ENCODE data around the gene RALBP1.

DNA sequence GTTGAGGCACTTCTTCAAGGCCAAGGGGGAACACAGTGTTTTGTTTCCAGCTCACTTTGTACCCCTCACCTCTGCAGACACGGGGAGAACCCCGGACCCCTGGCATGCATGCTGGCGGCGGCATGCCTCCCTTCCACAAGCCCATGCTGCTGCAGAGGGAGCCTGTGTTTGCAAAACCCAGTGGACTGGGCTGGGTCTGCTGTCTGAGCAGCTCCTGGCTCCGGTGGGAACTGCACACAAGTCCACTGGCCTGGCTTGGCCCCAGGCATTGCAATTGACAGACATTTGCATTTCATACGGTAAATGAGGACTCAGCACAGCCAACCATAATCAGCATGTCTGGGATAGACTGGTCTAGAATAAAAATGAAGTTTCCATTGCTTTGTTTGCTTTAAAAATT is 62.4 kb downstream of the RALBP1 start:
- TF ChIP-seq TAF1 (IDR thresholded peaks at IDR 0.05; ENCODE audit: borderline replicate concordance, low read depth, low read length) (no peak), POLR2AphosphoS5 (IDR thresholded peaks at IDR 0.05; ENCODE audit: low read depth, low read length) (no peak), POLR2A (IDR thresholded peaks at IDR 0.05; ENCODE audit: low read depth, low read length) (no peak)
